Measurements from ENCODE around the gene ZNF529.
"Not testable (repeated sequence)": the region's sequence is repeated elsewhere in the genome, so short reads cannot be mapped to it uniquely, and the experiment has no call there.

Gene ZNF529

GRCh38 chr19:36573020-36573894 lies at the start of gene ZNF529:
TSS of gene ZNF529 (minus strand) at chr19:36573292. CDS start at chr19:36572346, 946 bp downstream.
- DNase-seq = peak; percentile 86

- no peak for DNase-seq
Observed at GRCh38 chr19:36605877-36606478, 32.9 kb upstream of the ZNF529 start.

- DNase-seq = peak; percentile 85
Observed at GRCh38 chr19:36605101-36605876, 32.2 kb upstream of the ZNF529 start, which contains the start of gene ZNF382. TSS of gene ZNF382 (plus strand) at chr19:36605313. CDS start at chr19:36609915, 4,602 bp downstream.

GRCh38 chr19:36604656-36605100 lies 31.6 kb upstream of the ZNF529 start:
- DNase-seq = peak; percentile 90

GRCh38 chr19:36602681-36603080 lies 29.6 kb upstream of the ZNF529 start:
- DNase-seq = not testable (repeated sequence)

- DNase-seq = no peak
Observed at GRCh38 chr19:36579255-36579654, 6.2 kb upstream of the ZNF529 start.

- no peak for DNase-seq
Observed at GRCh38 chr19:36577271-36577996, 4.3 kb upstream of the ZNF529 start.

GRCh38 chr19:36574741-36575140 lies 1.6 kb upstream of the ZNF529 start:
- DNase-seq = no peak

GRCh38 chr19:36573895-36574720 lies 1.0 kb upstream of the ZNF529 start:
- no peak for DNase-seq

- DNase-seq = no peak
Observed at GRCh38 chr19:36572593-36573019, 486 bp downstream of the ZNF529 start.

GRCh38 chr19:36564391-36564790 lies 8.7 kb downstream of the ZNF529 start:
- no peak for DNase-seq

- no peak for DNase-seq
Observed at GRCh38 chr19:36547001-36547732, 25.9 kb downstream of the ZNF529 start.

- peak; percentile 21 for DNase-seq
Observed at GRCh38 chr19:36528921-36529518, 44.1 kb downstream of the ZNF529 start.

- peak; percentile 96 for DNase-seq
Observed at GRCh38 chr19:36528194-36528920, 44.7 kb downstream of the ZNF529 start, which contains the start of gene ZNF260. TSS of gene ZNF260 (minus strand) at chr19:36528271. CDS start at chr19:36515238, 13,033 bp downstream.

- no peak for DNase-seq
Observed at GRCh38 chr19:36527873-36528193, 45.3 kb downstream of the ZNF529 start.

GRCh38 chr19:36527341-36527740 lies 45.8 kb downstream of the ZNF529 start:
- DNase-seq = no peak

GRCh38 chr19:36526581-36526980 lies 46.5 kb downstream of the ZNF529 start:
- no peak for DNase-seq

- DNase-seq = no peak
Observed at GRCh38 chr19:36524617-36525016, 48.5 kb downstream of the ZNF529 start.

- DNase-seq = no peak
Observed at GRCh38 chr19:36514012-36514612, 59.0 kb downstream of the ZNF529 start.
